DND-41 (cell line): ENCODE measurements around the gene DDX27.
"Not testable (repeated sequence)": the region's sequence is repeated elsewhere in the genome, so short reads cannot be mapped to it uniquely, and the experiment has no call there.

Experiments
- ATAC-seq: fragments of 200-7000 bp; cut with Tn5 transposase; 3 replicates; pipeline ENCODE4 v1.9.1; 2021; ENCODE audit warnings: low read depth; ENCODE audit not compliant: insufficient read depth
- DNase-seq: peaks from one replicate; pipeline ENCODE4 v3.0.0-alpha.2; 2020
- H2AFZ ChIP-seq: 2 replicates; pipeline ENCODE4 v1.6.0; 2012; ENCODE audit warnings: low read depth, low read length
- H3K27ac ChIP-seq: 2 replicates; pipeline ENCODE4 v1.5.1; 2012; ENCODE audit warnings: low read length, inconsistent platforms
- H3K27me3 ChIP-seq: fragments of 200-600 bp; sonication (generic); 2 replicates; pipeline ENCODE4 v1.6.0; 2012; ENCODE audit warnings: low read length, mild to moderate bottlenecking, inconsistent platforms; ENCODE audit not compliant: insufficient read depth, poor library complexity
- H3K36me3 ChIP-seq: 2 replicates; pipeline ENCODE4 v1.5.1; 2012; ENCODE audit warnings: low read length, inconsistent platforms; ENCODE audit not compliant: insufficient read depth
- H3K4me1 ChIP-seq: 2 replicates; pipeline ENCODE4 v1.5.1; 2012; ENCODE audit warnings: mild to moderate bottlenecking, low read length; ENCODE audit not compliant: insufficient read depth
- H3K4me2 ChIP-seq: 2 replicates; pipeline ENCODE4 v1.6.0; 2012; ENCODE audit warnings: mild to moderate bottlenecking, moderate library complexity, low read length, inconsistent platforms; ENCODE audit not compliant: insufficient read depth
- H3K4me3 ChIP-seq, 2 experiments: fragments of 200-600 bp in 1 of 2; shearing (Covaris generic) in 1 of 2; 2 replicates each; pipeline ENCODE4 v1.5.1; 2012 to 2016; ENCODE audit warnings: inconsistent platforms in 2 of 2, low read length in 2 of 2, mild to moderate bottlenecking in 2 of 2, low read depth in 1 of 2, moderate library complexity in 1 of 2
- H3K79me2 ChIP-seq: 2 replicates; pipeline ENCODE4 v1.6.0; 2012; ENCODE audit warnings: low read length, inconsistent platforms; ENCODE audit not compliant: insufficient read depth
- H3K9ac ChIP-seq: 2 replicates; pipeline ENCODE4 v1.6.0; 2012; ENCODE audit warnings: low read depth, mild to moderate bottlenecking, inconsistent platforms, low read length, moderate library complexity
- H3K9me3 ChIP-seq: 2 replicates; pipeline ENCODE4 v1.5.1; 2012; ENCODE audit warnings: low read length, moderate library complexity, mild to moderate bottlenecking, inconsistent platforms; ENCODE audit not compliant: insufficient read depth, severe bottlenecking
- H4K20me1 ChIP-seq: 2 replicates; pipeline ENCODE4 v1.6.0; 2012; ENCODE audit warnings: low read length; ENCODE audit not compliant: insufficient read depth
- EZH2 ChIP-seq: IDR thresholded peaks from 3 replicates; pipeline ENCODE4 v1.6.1; 2012; ENCODE audit warnings: borderline replicate concordance, low read depth, mild to moderate bottlenecking, moderate library complexity, low read length, inconsistent platforms; ENCODE audit not compliant: severe bottlenecking
- TF ChIP-seq, protein P1 (sequence below): IDR thresholded peaks from 2 replicates; pipeline ENCODE4 v1.5.1; 2012; ENCODE audit warnings: borderline replicate concordance, low read length, moderate library complexity, mild to moderate bottlenecking; ENCODE audit not compliant: poor library complexity, severe bottlenecking; ENCODE audit errors: extremely low read depth

DDX27 gene

DNA sequence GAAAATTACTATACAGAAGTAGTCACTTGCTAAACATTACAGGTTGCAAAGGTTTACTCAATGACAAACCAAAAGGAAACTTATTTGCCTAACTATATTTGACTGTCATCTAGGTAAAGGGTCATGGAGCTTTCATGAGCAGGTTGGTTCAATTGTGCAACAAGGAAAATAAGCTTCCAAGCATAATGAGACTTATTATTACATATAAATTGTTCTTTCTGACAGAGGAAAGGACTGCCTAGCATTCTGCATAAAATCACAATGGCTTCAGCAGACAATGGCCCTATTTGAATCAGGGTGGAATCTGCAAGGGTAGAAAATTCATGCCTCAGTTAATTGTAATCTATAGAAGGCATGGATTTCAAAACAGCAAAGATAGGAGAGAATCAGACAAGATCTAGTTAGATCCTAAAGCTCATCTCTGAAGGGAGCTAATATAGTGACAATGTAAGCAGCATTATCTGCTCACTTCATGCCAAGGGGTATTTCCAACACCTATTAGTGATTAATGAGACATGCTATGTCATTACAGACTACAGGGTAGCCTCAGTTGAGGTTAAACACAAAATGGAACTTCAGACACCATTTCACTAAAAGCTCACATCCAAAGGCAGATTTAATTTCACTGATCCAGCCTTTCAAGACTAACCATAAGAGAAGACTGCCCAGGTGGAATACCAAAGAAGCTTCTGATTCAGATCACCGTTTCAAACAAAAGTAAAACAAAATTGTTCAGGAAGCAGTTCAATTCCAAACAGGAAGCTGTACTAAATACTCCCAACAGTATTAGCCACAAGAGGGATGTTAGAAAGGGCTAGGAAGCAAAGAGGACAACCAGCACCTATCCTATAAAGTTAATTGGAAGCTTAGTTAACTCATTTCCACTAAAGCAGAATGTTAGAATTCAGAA is 39.6 kb upstream of the DDX27 start:
- peaks cover 69% of the 10 kb centered on the region for H4K20me1 ChIP-seq
- no peak for DNase-seq
- H3K79me2 ChIP-seq, result peaks cover 96% of the 10 kb centered on the region
- H3K27me3 ChIP-seq, result no peaks in the 10 kb centered on the region
- no peak overlapping the region for H2AFZ ChIP-seq
- H3K9me3 ChIP-seq, result no peaks in the 10 kb centered on the region
- no peak overlapping the region for H3K4me3 ChIP-seq
- TF ChIP-seq, protein P1, sequence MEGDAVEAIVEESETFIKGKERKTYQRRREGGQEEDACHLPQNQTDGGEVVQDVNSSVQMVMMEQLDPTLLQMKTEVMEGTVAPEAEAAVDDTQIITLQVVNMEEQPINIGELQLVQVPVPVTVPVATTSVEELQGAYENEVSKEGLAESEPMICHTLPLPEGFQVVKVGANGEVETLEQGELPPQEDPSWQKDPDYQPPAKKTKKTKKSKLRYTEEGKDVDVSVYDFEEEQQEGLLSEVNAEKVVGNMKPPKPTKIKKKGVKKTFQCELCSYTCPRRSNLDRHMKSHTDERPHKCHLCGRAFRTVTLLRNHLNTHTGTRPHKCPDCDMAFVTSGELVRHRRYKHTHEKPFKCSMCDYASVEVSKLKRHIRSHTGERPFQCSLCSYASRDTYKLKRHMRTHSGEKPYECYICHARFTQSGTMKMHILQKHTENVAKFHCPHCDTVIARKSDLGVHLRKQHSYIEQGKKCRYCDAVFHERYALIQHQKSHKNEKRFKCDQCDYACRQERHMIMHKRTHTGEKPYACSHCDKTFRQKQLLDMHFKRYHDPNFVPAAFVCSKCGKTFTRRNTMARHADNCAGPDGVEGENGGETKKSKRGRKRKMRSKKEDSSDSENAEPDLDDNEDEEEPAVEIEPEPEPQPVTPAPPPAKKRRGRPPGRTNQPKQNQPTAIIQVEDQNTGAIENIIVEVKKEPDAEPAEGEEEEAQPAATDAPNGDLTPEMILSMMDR, result no peak
- no peak for TF ChIP-seq EZH2
- no peak overlapping the region for H3K4me2 ChIP-seq
- no peak overlapping the region; the same call in 1 of the 2 replicates for H3K27ac ChIP-seq
- H3K36me3 ChIP-seq, result peaks cover 29% of the 10 kb centered on the region; the same call in 1 of the 2 replicates
- ATAC-seq, result no peak
- H3K9ac ChIP-seq, result no peak overlapping the region
- peaks cover 21% of the 10 kb centered on the region for H3K4me1 ChIP-seq

- Histone ChIP-seq H3K27ac (no peak overlapping the region), H3K4me2 (no peak overlapping the region), H2AFZ (no peak overlapping the region), H3K36me3 (peaks cover 26% of the 10 kb centered on the region), H3K9me3 (no peaks in the 10 kb centered on the region), H3K4me1 (peaks cover 39% of the 10 kb centered on the region), H3K79me2 (peaks cover 98% of the 10 kb centered on the region), H3K9ac (no peak overlapping the region), H4K20me1 (peaks cover 76% of the 10 kb centered on the region), H3K4me3 (no peak overlapping the region), H3K27me3 (no peaks in the 10 kb centered on the region)
- TF ChIP-seq, protein P1, result no peak
- no peak for TF ChIP-seq EZH2
- ATAC-seq, result no peak
- no peak for DNase-seq
Measured at GRCh38 chr20:49181265-49181877, 37.8 kb upstream of the DDX27 start.

GRCh38 chr20:49183444-49183843 is 35.8 kb upstream of the DDX27 start:
- H3K4me3 ChIP-seq, result no peak overlapping the region
- H3K79me2 ChIP-seq, result peaks cover 96% of the 10 kb centered on the region
- peaks cover 78% of the 10 kb centered on the region for H4K20me1 ChIP-seq
- no peaks in the 10 kb centered on the region for H3K27me3 ChIP-seq
- DNase-seq, result no peak
- ATAC-seq, result no peak
- no peak overlapping the region for H2AFZ ChIP-seq
- no peak overlapping the region for H3K9ac ChIP-seq
- TF ChIP-seq EZH2, result no peak
- TF ChIP-seq, protein P1, result no peak
- H3K9me3 ChIP-seq, result no peaks in the 10 kb centered on the region
- H3K36me3 ChIP-seq, result peaks cover 17% of the 10 kb centered on the region
- H3K27ac ChIP-seq, result no peak overlapping the region; the same call in 1 of the 2 replicates
- H3K4me2 ChIP-seq, result no peak overlapping the region
- H3K4me1 ChIP-seq, result peaks cover 47% of the 10 kb centered on the region

DNA sequence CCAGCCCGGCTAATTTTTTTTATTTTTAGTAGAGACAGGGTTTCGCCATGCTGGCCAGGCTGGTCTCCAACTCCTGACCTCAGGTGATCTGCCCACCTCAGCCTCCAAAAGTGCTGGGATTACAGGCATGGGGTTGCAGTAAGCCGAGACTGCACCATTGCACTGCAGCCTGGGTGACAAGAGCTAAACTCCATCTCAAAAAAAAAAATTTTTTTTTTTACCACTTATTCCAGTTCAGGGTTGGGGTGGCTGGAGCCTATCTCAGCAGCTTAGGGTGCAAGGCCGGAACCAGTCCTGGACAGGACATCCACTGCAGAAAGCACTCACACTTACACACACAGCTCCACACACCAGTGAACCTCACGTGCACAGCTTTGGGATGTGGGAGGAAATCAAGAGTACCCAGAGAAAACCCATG is 35.1 kb upstream of the DDX27 start:
- H3K4me2 ChIP-seq, result peak overlapping the region; percentile 95; the same call in 1 of the 2 replicates
- H3K9me3 ChIP-seq, H3K9ac ChIP-seq, DNase-seq, H3K27me3 ChIP-seq, H3K4me3 ChIP-seq, H2AFZ ChIP-seq, ATAC-seq, H3K27ac ChIP-seq: not testable (repeated sequence)
- H3K79me2 ChIP-seq, result peaks cover 89% of the 10 kb centered on the region
- peaks cover 53% of the 10 kb centered on the region for H3K4me1 ChIP-seq
- peaks cover 16% of the 10 kb centered on the region for H3K36me3 ChIP-seq
- H4K20me1 ChIP-seq, result peaks cover 77% of the 10 kb centered on the region
